CD8-positive, alpha-beta memory T cell (primary cell): ENCODE data around the gene HSD3B7. TPM values are rescaled to one million over a fixed set of nuclear protein-coding genes. Genes with fewer than 3 reads are reported as not detected.

Source experiments
- CTCF ChIA-PET: fragments of 350-600 bp; sonication (Branson Sonifier 250); formaldehyde crosslinking; loops from one replicate; lab custom pipeline; 2021; ENCODE audit warnings: antibody characterized with exemption; lab: Charles Lee
- POLR2A ChIA-PET: fragments of 350-600 bp; sonication (Branson Sonifier 250); formaldehyde crosslinking; loops from one replicate; lab custom pipeline; 2021; ENCODE audit warnings: antibody characterized with exemption; lab: Charles Lee
- DNase-seq, 5 donors: peaks; one replicate each; pipeline versions ENCODE4 v3.0.0 to v3.0.0-alpha.2; 2020 to 2022; ENCODE audit warnings: mixed read lengths in 1 of 5
- H3K27ac ChIP-seq: one replicate; pipeline ENCODE4 v1.7.0; 2013; ENCODE audit warnings: low read depth, mild to moderate bottlenecking, low read length, moderate library complexity
- H3K27me3 ChIP-seq: 2 replicates; pipeline ENCODE4 v1.7.0; 2013; ENCODE audit warnings: low read length, mild to moderate bottlenecking; ENCODE audit not compliant: insufficient read depth, poor library complexity, severe bottlenecking
- H3K36me3 ChIP-seq: 2 replicates; pipeline ENCODE4 v1.7.0; 2013; ENCODE audit warnings: mild to moderate bottlenecking, low read length, moderate library complexity; ENCODE audit not compliant: insufficient read depth
- H3K4me1 ChIP-seq: 2 replicates; pipeline ENCODE4 v1.7.0; 2013; ENCODE audit warnings: mild to moderate bottlenecking, low read length, moderate library complexity; ENCODE audit not compliant: insufficient read depth
- H3K4me3 ChIP-seq: 2 replicates; pipeline ENCODE4 v1.7.0; 2013; ENCODE audit warnings: mild to moderate bottlenecking, low read length
- H3K9me3 ChIP-seq: 2 replicates; pipeline ENCODE4 v1.7.0; 2013; ENCODE audit warnings: mild to moderate bottlenecking, low read length
- H3K27ac Mint-ChIP-seq, 8 donors: one replicate each; pipeline ENCODE4 v1.8.0; 2020 to 2021; ENCODE audit warnings: mixed read lengths in 8 of 8, mild to moderate bottlenecking in 6 of 8, inconsistent platforms in 3 of 8, moderate library complexity in 3 of 8
- H3K27me3 Mint-ChIP-seq, 2 donors: one replicate each; pipeline ENCODE4 v1.8.0; 2020 to 2021; ENCODE audit warnings: mixed read lengths in 2 of 2, mild to moderate bottlenecking in 1 of 2, moderate library complexity in 1 of 2
- H3K36me3 Mint-ChIP-seq, 3 donors: one replicate each; pipeline ENCODE4 v1.8.0; 2020 to 2021; ENCODE audit warnings: mixed read lengths in 3 of 3, inconsistent platforms in 1 of 3, mild to moderate bottlenecking in 1 of 3
- H3K4me1 Mint-ChIP-seq, 3 donors: one replicate each; pipeline ENCODE4 v1.8.0; 2020 to 2021; ENCODE audit warnings: mixed read lengths in 3 of 3, inconsistent platforms in 1 of 3, mild to moderate bottlenecking in 1 of 3
- H3K4me3 Mint-ChIP-seq, 7 donors: one replicate each; pipeline ENCODE4 v1.8.0; 2020 to 2021; ENCODE audit warnings: mixed read lengths in 7 of 7, mild to moderate bottlenecking in 6 of 7, moderate library complexity in 4 of 7, inconsistent platforms in 2 of 7
- H3K9me3 Mint-ChIP-seq, 5 donors: one replicate each; pipeline ENCODE4 v1.8.0; 2020 to 2022; ENCODE audit warnings: mixed read lengths in 5 of 5, mild to moderate bottlenecking in 3 of 5, moderate library complexity in 2 of 5, inconsistent platforms in 1 of 5
- polyA plus RNA-seq: library from polyadenylated mRNA; unstranded; fragments of 300-500 nt; fragmentation: Illumina TruSeq; gene quantifications from one replicate; pipeline ENCODE4 v1.2.3, GENCODE V29; 2021
- total RNA-seq, 2 experiments: library from RNA; stranded (reverse); gene quantifications; one replicate each; pipeline ENCODE4 v1.2.3, GENCODE V29; 2021

Gene HSD3B7
- total and polyA plus RNA-seq, 3 experiments from 2014 or later, result 1.6 to 2.1 TPM; not detected in 1

- peak overlapping the region; percentile 85 to 93 (median 88) for H3K4me3 Mint-ChIP-seq
- no peaks in the 10 kb centered on the region for H3K27me3 Mint-ChIP-seq
- Histone ChIP-seq H3K4me1 (peaks cover 24% of the 10 kb centered on the region), H3K4me3 (peak overlapping the region; percentile 40), H3K9me3 (no peaks in the 10 kb centered on the region), H3K27ac (peak overlapping the region; percentile 57), H3K36me3 (peaks cover 29% of the 10 kb centered on the region), H3K27me3 (no peaks in the 10 kb centered on the region)
- peak overlapping the region; percentile 84 to 96 (median 93) for H3K27ac Mint-ChIP-seq
- H3K9me3 Mint-ChIP-seq, result no peaks in the 10 kb centered on the region
- H3K36me3 Mint-ChIP-seq, result peaks cover 0 to 52% (median 14%) of the 10 kb centered on the region in 3 donors
- peak in 1 of 5 donors; percentile 57 for DNase-seq
- ChIA-PET CTCF (interaction anchor here (0.9 to 1.0 kb wide), 3 partner anchors 26 to 145 kb away, joined by 3 to 5 read pairs (median 4); partner anchors contain the start of gene HSD3B7), POLR2A (interaction anchor here (1.1 kb wide), 1 partner anchor 184 kb away, joined by 4 read pairs; no protein-coding TSS in a partner anchor)
- peaks cover 27 to 44% (median 28%) of the 10 kb centered on the region in 3 donors for H3K4me1 Mint-ChIP-seq
These were observed 26.6 kb upstream of the HSD3B7 start for GRCh38 chr16:30958175-30959079.

- H3K4me1 Mint-ChIP-seq, result peaks cover 23 to 39% (median 25%) of the 10 kb centered on the region in 3 donors
- POLR2A ChIA-PET, result no interaction called here
These were observed 23.6 kb upstream of the HSD3B7 start for GRCh38 chr16:30961384-30961783.

GRCh38 chr16:30963925-30964511 lies 21.0 kb upstream of the HSD3B7 start:
- Histone ChIP-seq H3K4me1 (peaks cover 10% of the 10 kb centered on the region), H3K4me3 (no peak overlapping the region), H3K9me3 (no peaks in the 10 kb centered on the region), H3K36me3 (peaks cover 39% of the 10 kb centered on the region), H3K27ac (no peak overlapping the region), H3K27me3 (no peaks in the 10 kb centered on the region)
- no peaks in the 10 kb centered on the region for H3K27me3 Mint-ChIP-seq
- H3K9me3 Mint-ChIP-seq, result no peaks in the 10 kb centered on the region
- peak overlapping the region in 1 of 8 donors; percentile 23 for H3K27ac Mint-ChIP-seq
- no peak overlapping the region for H3K4me3 Mint-ChIP-seq
- DNase-seq, result no peak
- ChIA-PET POLR2A (no interaction called here), CTCF (interaction anchor here (0.9 to 1.6 kb wide), 3 partner anchors 22 to 497 kb away, joined by 3 to 4 read pairs (median 3); no protein-coding TSS in a partner anchor)
- peaks cover 15 to 26% (median 20%) of the 10 kb centered on the region in 3 donors for H3K4me1 Mint-ChIP-seq
- H3K36me3 Mint-ChIP-seq, result peaks cover 6 to 86% (median 27%) of the 10 kb centered on the region in 3 donors

More at GRCh38 chr16:30961384-30961783, 23.6 kb upstream of the HSD3B7 start:
- no peak overlapping the region for H3K4me3 ChIP-seq
- Mint-ChIP-seq H3K9me3 (no peaks in the 10 kb centered on the region), H3K27me3 (no peaks in the 10 kb centered on the region), H3K36me3 (peaks cover 0 to 79% (median 20%) of the 10 kb centered on the region in 3 donors), H3K27ac (peak overlapping the region in 1 of 8 donors; percentile 96), H3K4me3 (peak overlapping the region in 1 of 7 donors; percentile 67)
- no peak overlapping the region for H3K27ac ChIP-seq
- H3K27me3 ChIP-seq, result no peaks in the 10 kb centered on the region
- CTCF ChIA-PET, result no interaction called here
- no peak for DNase-seq
- peaks cover 35% of the 10 kb centered on the region for H3K36me3 ChIP-seq
- peaks cover 23% of the 10 kb centered on the region for H3K4me1 ChIP-seq
- H3K9me3 ChIP-seq, result no peaks in the 10 kb centered on the region

GRCh38 chr16:30964574-30965226 lies 20.3 kb upstream of the HSD3B7 start:
- Mint-ChIP-seq H3K27ac (peak overlapping the region in 1 of 8 donors; percentile 23), H3K4me1 (peaks cover 8 to 19% (median 13%) of the 10 kb centered on the region in 3 donors), H3K36me3 (peaks cover 6 to 86% (median 28%) of the 10 kb centered on the region in 3 donors), H3K27me3 (no peaks in the 10 kb centered on the region), H3K9me3 (no peaks in the 10 kb centered on the region), H3K4me3 (no peak overlapping the region)
- H3K27me3 ChIP-seq, result no peaks in the 10 kb centered on the region
- H3K27ac ChIP-seq, result no peak overlapping the region
- no peak overlapping the region for H3K4me3 ChIP-seq
- peaks cover 5% of the 10 kb centered on the region for H3K4me1 ChIP-seq
- H3K9me3 ChIP-seq, result no peaks in the 10 kb centered on the region
- ChIA-PET POLR2A (no interaction called here), CTCF (interaction anchor here (0.9 to 1.6 kb wide), 3 partner anchors 23 to 497 kb away, joined by 3 to 4 read pairs (median 3); no protein-coding TSS in a partner anchor)
- no peak for DNase-seq
- peaks cover 44% of the 10 kb centered on the region for H3K36me3 ChIP-seq

- no peaks in the 10 kb centered on the region for H3K4me1 ChIP-seq
- H3K27me3 ChIP-seq, result no peaks in the 10 kb centered on the region
- no peak overlapping the region for H3K4me3 ChIP-seq
- ChIA-PET CTCF (interaction anchor here (1.6 kb wide), 1 partner anchor 177 kb away, joined by 3 read pairs; no protein-coding TSS in a partner anchor), POLR2A (no interaction called here)
- Mint-ChIP-seq H3K36me3 (peaks cover 8 to 81% (median 22%) of the 10 kb centered on the region in 3 donors), H3K27me3 (no peaks in the 10 kb centered on the region), H3K9me3 (no peaks in the 10 kb centered on the region), H3K4me1 (peaks cover under 1 to 12% (median 6%) of the 10 kb centered on the region in 3 donors), H3K27ac (peak overlapping the region in 1 of 8 donors; percentile 43), H3K4me3 (no peak overlapping the region)
- H3K27ac ChIP-seq, result no peak overlapping the region
- H3K9me3 ChIP-seq, result no peaks in the 10 kb centered on the region
- DNase-seq, result no peak
- H3K36me3 ChIP-seq, result peaks cover 38% of the 10 kb centered on the region
These were observed 19.6 kb upstream of the HSD3B7 start for GRCh38 chr16:30965436-30965835.

GRCh38 chr16:30966033-30966619 lies 18.9 kb upstream of the HSD3B7 start:
- peak overlapping the region in 2 of 8 donors; percentile 65 to 70 for H3K27ac Mint-ChIP-seq
- DNase-seq, result no peak
- H3K4me3 ChIP-seq, result no peak overlapping the region
- no peaks in the 10 kb centered on the region for H3K9me3 Mint-ChIP-seq
- peaks cover 14 to 83% (median 25%) of the 10 kb centered on the region in 3 donors for H3K36me3 Mint-ChIP-seq
- CTCF ChIA-PET, result interaction anchor here (1.5 kb wide), 1 partner anchor 18 kb away, joined by 3 read pairs; no protein-coding TSS in a partner anchor
- no peaks in the 10 kb centered on the region for H3K9me3 ChIP-seq
- peaks cover 42% of the 10 kb centered on the region for H3K36me3 ChIP-seq
- no peaks in the 10 kb centered on the region for H3K27me3 Mint-ChIP-seq
- POLR2A ChIA-PET, result no interaction called here
- H3K4me1 ChIP-seq, result no peaks in the 10 kb centered on the region
- H3K27me3 ChIP-seq, result no peaks in the 10 kb centered on the region
- peaks cover 0 to 11% (median 5%) of the 10 kb centered on the region in 3 donors for H3K4me1 Mint-ChIP-seq
- H3K27ac ChIP-seq, result no peak overlapping the region
- H3K4me3 Mint-ChIP-seq, result no peak overlapping the region

- Histone ChIP-seq H3K27me3 (no peaks in the 10 kb centered on the region), H3K36me3 (peaks cover 43% of the 10 kb centered on the region), H3K4me1 (no peaks in the 10 kb centered on the region), H3K27ac (no peak overlapping the region), H3K9me3 (no peaks in the 10 kb centered on the region), H3K4me3 (no peak overlapping the region)
- peak overlapping the region in 3 of 8 donors; percentile 33 to 69 (median 37) for H3K27ac Mint-ChIP-seq
- no peaks in the 10 kb centered on the region for H3K9me3 Mint-ChIP-seq
- peak overlapping the region in 1 of 7 donors; percentile 40 for H3K4me3 Mint-ChIP-seq
- ChIA-PET CTCF (interaction anchor here (1.5 kb wide), 1 partner anchor 26 kb away, joined by 5 read pairs; no protein-coding TSS in a partner anchor), POLR2A (no interaction called here)
- no peaks in the 10 kb centered on the region for H3K27me3 Mint-ChIP-seq
- peaks cover 18 to 84% (median 27%) of the 10 kb centered on the region in 3 donors for H3K36me3 Mint-ChIP-seq
- peaks cover 0 to 9% (median 5%) of the 10 kb centered on the region in 3 donors for H3K4me1 Mint-ChIP-seq
- no peak for DNase-seq
These were observed 17.2 kb upstream of the HSD3B7 start for GRCh38 chr16:30967795-30968194.
